Esophagus squamous epithelium (tissue), 5 donors: ENCODE data around the gene AKR1E2. TPM values are rescaled to one million over a fixed set of nuclear protein-coding genes. Genes with fewer than 3 reads are reported as not detected.
"Not testable (repeated sequence)": the region's sequence is repeated elsewhere in the genome, so short reads cannot be mapped to it uniquely, and the experiment has no call there.

Experiments used
- DNase-seq: peaks from one replicate; lab custom pipeline; 2025; lab: John Stamatoyannopoulos, UW
- H3K27ac ChIP-seq, 4 donors: fragments of 200-600 bp; sonication (generic); one replicate each; pipeline ENCODE4 v1.5.1; 2016 to 2019; ENCODE audit warnings: mild to moderate bottlenecking in 1 of 4
- H3K27me3 ChIP-seq, 4 donors: fragments of 200-600 bp; sonication (generic); 1 replicate in 3 of 4; 2 replicates in 1 of 4; pipeline versions ENCODE4 v1.5.1 to v1.6.0; 2017 to 2021; ENCODE audit warnings: antibody characterized with exemption in 1 of 4
- H3K36me3 ChIP-seq, 3 donors: fragments of 200-600 bp; sonication (generic); one replicate each; pipeline ENCODE4 v1.5.1; 2016 to 2019
- H3K4me1 ChIP-seq, 3 donors: fragments of 200-600 bp; sonication (generic); one replicate each; pipeline ENCODE4 v1.5.1; 2017 to 2019
- H3K4me3 ChIP-seq, 4 donors: fragments of 200-600 bp; sonication (generic); 1 replicate in 3 of 4; 2 replicates in 1 of 4; pipeline ENCODE4 v1.5.1; 2016 to 2019; ENCODE audit warnings: mild to moderate bottlenecking in 2 of 4, moderate library complexity in 1 of 4
- H3K9me3 ChIP-seq, 3 donors: fragments of 200-600 bp; sonication (generic); one replicate each; pipeline ENCODE4 v1.5.1; 2016 to 2019
- CTCF ChIP-seq, 6 experiments: fragments of 450-650 bp in 4 of 6; fragments of 200-600 bp in 2 of 6; sonication (generic) in 2 of 6; IDR thresholded peaks; one replicate each; pipeline ENCODE4 v1.5.1; 2016 to 2019; ENCODE audit warnings: antibody characterized with exemption in 6 of 6, mild to moderate bottlenecking in 4 of 6, moderate library complexity in 4 of 6
- POLR2A ChIP-seq, 4 donors: fragments of 450-650 bp; IDR thresholded peaks; one replicate each; pipeline ENCODE4 v1.6.1; 2017; ENCODE audit warnings: antibody characterized with exemption in 4 of 4, mild to moderate bottlenecking in 4 of 4, moderate library complexity in 3 of 4
- WGBS, 2 donors: methylation state at CpG; one replicate each; pipeline ENCODE4 v1.1.5; 2018; 5-methylcytosine and 5-hydroxymethylcytosine counted together
- intact Hi-C: fragments of 100-400 bp; cut with DNase I; formaldehyde crosslinking; loops from one replicate; pipeline ENCODE4 v1.15.0; 2022
- total RNA-seq, 4 donors: library from RNA; depleted of rRNA; stranded (reverse); fragments of >200 nt; gene quantifications; one replicate each; pipeline ENCODE4 v1.1.0, GENCODE V29; 2016
- donor health status: DM: yes; HTN: yes; CAD: no.

The AKR1E2 gene
- total RNA-seq, 4 donors from 2014 or later = 1.7 to 23.1 (median 2.8) TPM; not detected in 1

- 64 to 67% methylated on average over 1 to 2 of the region's 2 CpGs for WGBS, 2 donors
- DNase-seq = no peak
- H3K4me1 ChIP-seq = peaks cover 0 to 7% (median 0%) of the 10 kb centered on the region in 3 donors
- no peak overlapping the region for H3K4me3 ChIP-seq
- intact Hi-C loops = loop anchor here (10.0 kb wide), 2 partner anchors 623 to 813 kb away; no protein-coding TSS in a partner anchor
- no peaks in the 10 kb centered on the region for H3K27me3 ChIP-seq
- H3K27ac ChIP-seq = no peak overlapping the region
- no peak for TF ChIP-seq POLR2A (IDR thresholded peaks at IDR 0.05)
- TF ChIP-seq CTCF (IDR thresholded peaks at IDR 0.05) = no peak
- no peaks in the 10 kb centered on the region for H3K36me3 ChIP-seq
- H3K9me3 ChIP-seq = no peaks in the 10 kb centered on the region
These were observed 14.0 kb upstream of the AKR1E2 start for GRCh38 chr10:4812046-4812445.

- Histone ChIP-seq H3K4me3 (no peak overlapping the region), H3K27ac (no peak overlapping the region), H3K36me3 (no peaks in the 10 kb centered on the region), H3K9me3 (no peaks in the 10 kb centered on the region), H3K27me3 (no peaks in the 10 kb centered on the region), H3K4me1 (peaks cover 0 to 7% (median 0%) of the 10 kb centered on the region in 3 donors)
- intact Hi-C loops = loop anchor here (10.0 kb wide), 2 partner anchors 622 to 812 kb away; no protein-coding TSS in a partner anchor
- 24 to 50% methylated on average over 6 of the region's 6 CpGs for WGBS, 2 donors
- TF ChIP-seq CTCF (IDR thresholded peaks at IDR 0.05) (no peak), POLR2A (IDR thresholded peaks at IDR 0.05) (no peak)
- DNase-seq = no peak
These were observed 13.0 kb upstream of the AKR1E2 start for GRCh38 chr10:4813023-4813422.

GRCh38 chr10:4813496-4813895, 12.5 kb upstream of the AKR1E2 start:
- no peaks in the 10 kb centered on the region for H3K9me3 ChIP-seq
- intact Hi-C loops = loop anchor here (10.0 kb wide), 2 partner anchors 621 to 811 kb away; no protein-coding TSS in a partner anchor
- H3K36me3 ChIP-seq = no peaks in the 10 kb centered on the region
- DNase-seq = no peak
- H3K4me1 ChIP-seq = peaks cover 0 to 7% (median 0%) of the 10 kb centered on the region in 3 donors
- no peak overlapping the region for H3K4me3 ChIP-seq
- WGBS, 2 donors = 47 to 59% methylated on average over 5 of the region's 5 CpGs
- no peaks in the 10 kb centered on the region for H3K27me3 ChIP-seq
- H3K27ac ChIP-seq = no peak overlapping the region
- no peak for TF ChIP-seq CTCF (IDR thresholded peaks at IDR 0.05)
- no peak for TF ChIP-seq POLR2A (IDR thresholded peaks at IDR 0.05)

GRCh38 chr10:4815646-4816180, 10.3 kb upstream of the AKR1E2 start:
- not testable (repeated sequence) for H3K27ac ChIP-seq, H3K4me3 ChIP-seq, H3K27me3 ChIP-seq, H3K9me3 ChIP-seq, DNase-seq, H3K36me3 ChIP-seq
- H3K4me1 ChIP-seq = peaks cover 0 to 17% (median 0%) of the 10 kb centered on the region in 3 donors
- intact Hi-C loops = loop anchor here (10.0 kb wide), 2 partner anchors 619 to 809 kb away; no protein-coding TSS in a partner anchor
- peak in 4 of 6 experiments; percentile 8 to 52 (median 32) for TF ChIP-seq CTCF (IDR thresholded peaks at IDR 0.05)
- 10 to 33% methylated on average over 2 of the region's 11 CpGs for WGBS, 2 donors

GRCh38 chr10:4816966-4817365, 9.0 kb upstream of the AKR1E2 start:
- Histone ChIP-seq H3K9me3 (no peaks in the 10 kb centered on the region), H3K4me3 (no peak overlapping the region), H3K4me1 (peaks cover 0 to 29% (median 0%) of the 10 kb centered on the region in 3 donors), H3K27ac (no peak overlapping the region), H3K36me3 (no peaks in the 10 kb centered on the region), H3K27me3 (no peaks in the 10 kb centered on the region)
- 82 to 91% methylated on average over 4 of the region's 4 CpGs for WGBS, 2 donors
- DNase-seq = no peak
- TF ChIP-seq CTCF (IDR thresholded peaks at IDR 0.05) (no peak), POLR2A (IDR thresholded peaks at IDR 0.05) (no peak)
- intact Hi-C loops = loop anchor here (10.0 kb wide), 2 partner anchors 618 to 808 kb away; no protein-coding TSS in a partner anchor
